ENCODE results near the gene SLC5A5.

Gene SLC5A5

DNA sequence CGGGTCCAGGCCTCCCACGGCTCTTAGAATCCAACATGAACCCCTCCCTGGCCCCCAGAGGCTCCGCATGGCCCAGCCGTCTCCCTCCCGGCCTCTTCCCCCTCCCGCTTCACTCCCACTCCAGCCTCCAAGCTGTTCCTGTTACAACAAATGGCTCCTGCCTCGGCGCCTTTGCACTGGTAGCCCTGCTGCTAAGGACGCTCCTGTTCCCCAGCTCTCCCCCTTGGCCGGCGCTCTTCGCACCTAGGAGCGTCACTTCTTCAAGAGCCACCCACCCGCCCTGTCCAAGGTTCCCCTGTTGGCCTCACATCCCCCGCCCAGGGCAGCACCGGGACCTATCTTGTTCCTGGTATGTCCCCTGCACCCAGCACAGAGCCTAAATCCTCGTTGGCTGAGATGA is 70.4 kb downstream of the SLC5A5 start:
- Mint-ChIP-seq H3K4me1 (ENCODE audit: low read depth) (peaks cover 9% of the 10 kb centered on the region), H3K9me3 (no peaks in the 10 kb centered on the region), H3K4me3 (no peak overlapping the region), H3K27ac (no peak overlapping the region), H3K36me3 (ENCODE audit: low read depth) (peaks cover 2% of the 10 kb centered on the region), H3K27me3 (ENCODE audit: low read depth) (no peaks in the 10 kb centered on the region)

DNA sequence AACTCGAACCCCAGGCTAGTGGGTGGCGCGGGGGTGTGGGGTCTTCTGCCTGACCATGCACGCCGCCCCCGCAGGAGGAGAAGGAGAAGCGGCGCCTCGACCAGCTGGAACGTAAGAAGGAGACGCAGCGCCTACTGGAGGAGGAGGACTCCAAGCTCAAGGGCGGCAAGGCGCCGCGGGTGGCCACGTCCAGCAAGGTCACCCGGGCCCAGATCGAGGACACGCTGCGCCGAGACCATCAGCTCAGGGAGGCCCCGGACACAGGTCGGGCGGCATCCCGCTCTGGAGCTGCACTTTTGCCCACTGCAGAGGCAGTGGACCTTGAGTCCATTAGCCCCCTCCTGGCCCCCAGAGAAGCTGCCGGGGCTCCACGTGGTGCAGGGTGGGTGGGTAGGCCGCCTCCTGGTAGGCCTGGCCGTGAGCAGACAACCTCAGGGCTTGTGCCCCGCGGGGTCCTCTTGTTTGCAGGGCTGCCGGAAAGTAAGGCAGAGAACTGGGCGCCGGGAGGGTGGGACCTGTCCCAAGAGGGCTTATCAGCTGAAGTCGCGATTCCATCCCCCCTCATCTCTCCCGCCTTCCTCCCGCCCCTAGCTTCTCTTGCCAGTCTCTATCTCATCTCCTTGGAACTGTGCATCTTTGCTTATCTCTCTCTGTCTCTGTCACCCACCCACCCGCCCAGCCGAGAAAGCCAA is 71.0 kb downstream of the SLC5A5 start:
- Mint-ChIP-seq H3K27ac (no peak overlapping the region), H3K27me3 (ENCODE audit: low read depth) (no peaks in the 10 kb centered on the region), H3K36me3 (ENCODE audit: low read depth) (peaks cover 2% of the 10 kb centered on the region), H3K4me1 (ENCODE audit: low read depth) (peaks cover 13% of the 10 kb centered on the region), H3K4me3 (no peak overlapping the region), H3K9me3 (no peaks in the 10 kb centered on the region)

DNA sequence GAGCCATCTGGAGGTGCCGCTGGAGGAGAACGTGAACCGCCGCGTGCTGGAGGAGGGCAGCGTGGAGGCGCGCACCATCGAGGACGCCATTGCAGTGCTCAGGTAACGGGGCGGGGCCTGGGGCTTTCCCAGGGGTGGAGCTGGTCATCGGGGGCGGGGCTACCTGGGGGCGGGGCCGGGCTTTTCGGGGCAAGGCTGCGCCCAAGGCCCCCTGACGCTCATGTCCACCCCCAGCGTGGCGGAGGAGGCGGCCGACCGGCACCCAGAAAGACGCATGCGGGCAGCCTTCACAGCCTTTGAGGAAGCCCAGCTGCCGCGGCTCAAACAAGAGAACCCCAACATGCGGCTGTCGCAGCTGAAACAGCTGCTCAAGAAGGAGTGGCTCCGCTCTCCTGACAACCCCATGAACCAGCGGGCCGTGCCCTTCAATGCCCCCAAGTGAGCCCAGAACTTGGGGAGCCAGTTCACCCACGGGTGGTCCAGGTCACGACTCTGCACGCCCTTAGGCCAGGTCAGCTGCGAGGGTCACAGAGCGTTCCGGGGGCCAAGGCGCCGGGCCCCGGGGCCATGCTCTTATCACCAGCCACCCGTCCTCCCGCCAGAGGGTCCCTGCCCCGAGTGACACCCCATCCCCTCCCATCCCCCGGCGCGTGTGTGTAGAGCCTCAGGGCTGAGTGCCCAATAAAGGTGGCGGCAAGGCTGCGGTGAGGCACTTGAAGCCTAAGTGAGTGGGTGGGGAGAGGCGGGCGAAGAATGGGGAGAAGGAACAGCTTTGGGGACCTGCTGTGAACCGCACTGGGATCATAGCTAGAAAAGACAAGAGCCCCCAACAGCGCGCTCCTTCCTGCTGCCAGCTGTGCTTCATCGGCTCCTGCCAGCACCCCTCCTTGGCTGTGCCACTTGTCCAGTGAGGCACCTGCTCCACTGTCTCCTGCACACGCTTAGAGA is 71.8 kb downstream of the SLC5A5 start:
- no peak overlapping the region for H3K4me3 Mint-ChIP-seq

DNA sequence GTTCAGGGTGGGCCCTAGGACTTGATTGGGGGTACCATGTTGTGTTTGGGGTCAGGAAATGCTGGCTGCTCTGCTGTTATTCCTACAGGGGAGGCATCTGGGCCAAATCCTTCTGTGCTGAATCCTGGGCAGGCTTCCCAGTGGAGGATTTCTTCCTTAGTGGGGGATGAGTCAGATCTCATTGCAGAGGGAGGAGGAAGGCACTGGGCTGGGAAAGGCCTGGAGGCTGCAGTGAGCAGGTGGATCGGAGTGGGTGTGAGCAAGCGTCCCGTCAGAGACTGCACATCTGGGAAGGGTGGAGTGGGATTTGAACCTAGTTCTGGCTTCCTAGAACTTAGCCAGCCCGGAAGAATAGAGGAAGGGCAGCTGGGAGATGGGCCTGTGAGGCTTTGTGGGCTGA is 72.6 kb downstream of the SLC5A5 start:
- no peak overlapping the region for H3K4me3 Mint-ChIP-seq
- H3K9me3 Mint-ChIP-seq = no peaks in the 10 kb centered on the region
- peaks cover 7% of the 10 kb centered on the region for H3K27me3 Mint-ChIP-seq (ENCODE audit: low read depth)
- no peak overlapping the region for H3K27ac Mint-ChIP-seq
- H3K36me3 Mint-ChIP-seq (ENCODE audit: low read depth) = peaks cover 2% of the 10 kb centered on the region
- peaks cover 17% of the 10 kb centered on the region for H3K4me1 Mint-ChIP-seq (ENCODE audit: low read depth)

More for the DNA sequence above, 71.8 kb downstream of the SLC5A5 start:
- H3K27ac Mint-ChIP-seq = no peak overlapping the region
- peaks cover 13% of the 10 kb centered on the region for H3K4me1 Mint-ChIP-seq (ENCODE audit: low read depth)
- H3K9me3 Mint-ChIP-seq = no peaks in the 10 kb centered on the region
- no peaks in the 10 kb centered on the region for H3K27me3 Mint-ChIP-seq (ENCODE audit: low read depth)
- H3K36me3 Mint-ChIP-seq (ENCODE audit: low read depth) = peaks cover 2% of the 10 kb centered on the region
